HG02973 (cell line): Measurements from ENCODE around the gene RABGAP1L.
A peak's percentile ranks its signal among the peaks of the same experiment; 100 is the strongest.

ENCODE experiments used
- ATAC-seq: cut with Tn5 transposase; IDR thresholded peaks from one replicate; pipeline ENCODE4 v1.9.1; 2021; ENCODE audit warnings: moderate library complexity; ENCODE audit not compliant: unreplicated experiment

Gene RABGAP1L

GRCh38 chr1:174949645-174950044 lies 790.3 kb downstream of the RABGAP1L start:
- no peak for ATAC-seq

- peak; percentile 29 for ATAC-seq
Observed at GRCh38 chr1:174953285-174954072, 794.2 kb downstream of the RABGAP1L start.

GRCh38 chr1:174954073-174954460 lies 794.7 kb downstream of the RABGAP1L start:
- no peak for ATAC-seq

GRCh38 chr1:174954671-174955669 lies 795.6 kb downstream of the RABGAP1L start:
- no peak for ATAC-seq

- no peak for ATAC-seq
Observed at GRCh38 chr1:174956086-174956485, 796.8 kb downstream of the RABGAP1L start.

- no peak for ATAC-seq
Observed at GRCh38 chr1:174956976-174957375, 797.7 kb downstream of the RABGAP1L start.

- no peak for ATAC-seq
Observed at GRCh38 chr1:174957829-174958228, 798.5 kb downstream of the RABGAP1L start.

- no peak for ATAC-seq
Observed at GRCh38 chr1:174958396-174958795, 799.1 kb downstream of the RABGAP1L start.

- no peak for ATAC-seq
Observed at GRCh38 chr1:174960362-174960761, 801.0 kb downstream of the RABGAP1L start.

GRCh38 chr1:174963529-174964125 lies 804.3 kb downstream of the RABGAP1L start:
- ATAC-seq: no peak

GRCh38 chr1:174964261-174964971 lies 805.1 kb downstream of the RABGAP1L start:
- ATAC-seq: no peak

- ATAC-seq: no peak
Observed at GRCh38 chr1:174964972-174965361, 805.6 kb downstream of the RABGAP1L start.

- ATAC-seq: no peak
Observed at GRCh38 chr1:174965362-174966007, 806.2 kb downstream of the RABGAP1L start.

GRCh38 chr1:174966008-174966572 lies 806.8 kb downstream of the RABGAP1L start:
- no peak for ATAC-seq

- ATAC-seq: no peak
Observed at GRCh38 chr1:174967845-174968705, 808.8 kb downstream of the RABGAP1L start.

- ATAC-seq: peak; percentile 51
Observed at GRCh38 chr1:174968750-174969244, 809.5 kb downstream of the RABGAP1L start.

- no peak for ATAC-seq
Observed at GRCh38 chr1:174969977-174970376, 810.7 kb downstream of the RABGAP1L start.

GRCh38 chr1:174971466-174971865 lies 812.1 kb downstream of the RABGAP1L start:
- no peak for ATAC-seq

- no peak for ATAC-seq
Observed at GRCh38 chr1:174971902-174972301, 812.6 kb downstream of the RABGAP1L start.
